Prostate gland (tissue), 2 donors: ENCODE measurements around the gene DGCR8. TPM values are rescaled to one million over a fixed set of nuclear protein-coding genes. Genes with fewer than 3 reads are reported as not detected.

Experiments
- DNase-seq: peaks from one replicate; pipeline ENCODE4 v3.0.0-alpha.2; 2019; ENCODE audit warnings: low spot score
- H3K27ac ChIP-seq, 2 donors: fragments of 200-600 bp; sonication (generic); 2 replicates each; pipeline ENCODE4 v1.5.1; 2017 to 2019
- H3K27me3 ChIP-seq: fragments of 200-600 bp; sonication (generic); replicated peaks from 2 replicates; pipeline ENCODE4 v1.5.1; 2019; ENCODE audit not compliant: insufficient read depth
- H3K36me3 ChIP-seq, 2 donors: fragments of 200-600 bp; sonication (generic); 1 replicate in 1 of 2; 2 replicates in 1 of 2; pipeline versions ENCODE4 v1.5.1 to v1.8.1; 2017 to 2019
- H3K4me1 ChIP-seq: fragments of 200-600 bp; sonication (generic); replicated peaks from 2 replicates; pipeline ENCODE4 v1.5.1; 2019
- H3K4me3 ChIP-seq, 2 donors: fragments of 200-600 bp; sonication (generic); 2 replicates each; pipeline ENCODE4 v1.5.1; 2017 to 2019
- H3K9me3 ChIP-seq: fragments of 200-600 bp; sonication (generic); 2 replicates; pipeline ENCODE4 v1.5.1; 2017
- POLR2A ChIP-seq: fragments of 450-650 bp; IDR thresholded peaks from one replicate; pipeline ENCODE4 v1.6.1; 2016; ENCODE audit warnings: antibody characterized with exemption, mild to moderate bottlenecking
- POLR2AphosphoS5 ChIP-seq: sonication (generic); formaldehyde crosslinking; IDR thresholded peaks from one replicate; pipeline ENCODE4 v1.6.1; 2017; ENCODE audit warnings: antibody characterized with exemption
- WGBS: methylation state at CpG from one replicate; pipeline ENCODE4 v1.1.5; 2018; 5-methylcytosine and 5-hydroxymethylcytosine counted together
- intact Hi-C: fragments of 100-400 bp; cut with DNase I; formaldehyde crosslinking; loops from one replicate; pipeline ENCODE4 v1.14.2; 2022
- total RNA-seq, 2 donors: library from RNA; depleted of rRNA; stranded (reverse); fragments of >200 nt; gene quantifications; one replicate each; pipeline ENCODE4 v1.1.0, GENCODE V29; 2016
- TF ChIP-seq, protein P1 (sequence below), 4 experiments: fragments of 200-600 bp in 2 of 4; fragments of 450-650 bp in 2 of 4; sonication (generic) in 2 of 4; IDR thresholded peaks; 1 replicate in 3 of 4; 2 replicates in 1 of 4; pipeline ENCODE4 v1.5.1; 2016 to 2019; ENCODE audit warnings: antibody characterized with exemption in 4 of 4, mild to moderate bottlenecking in 2 of 4, moderate library complexity in 2 of 4

Gene DGCR8
- total RNA-seq, 2 donors from 2014 or later: 20.9 to 47.6 TPM

DNA sequence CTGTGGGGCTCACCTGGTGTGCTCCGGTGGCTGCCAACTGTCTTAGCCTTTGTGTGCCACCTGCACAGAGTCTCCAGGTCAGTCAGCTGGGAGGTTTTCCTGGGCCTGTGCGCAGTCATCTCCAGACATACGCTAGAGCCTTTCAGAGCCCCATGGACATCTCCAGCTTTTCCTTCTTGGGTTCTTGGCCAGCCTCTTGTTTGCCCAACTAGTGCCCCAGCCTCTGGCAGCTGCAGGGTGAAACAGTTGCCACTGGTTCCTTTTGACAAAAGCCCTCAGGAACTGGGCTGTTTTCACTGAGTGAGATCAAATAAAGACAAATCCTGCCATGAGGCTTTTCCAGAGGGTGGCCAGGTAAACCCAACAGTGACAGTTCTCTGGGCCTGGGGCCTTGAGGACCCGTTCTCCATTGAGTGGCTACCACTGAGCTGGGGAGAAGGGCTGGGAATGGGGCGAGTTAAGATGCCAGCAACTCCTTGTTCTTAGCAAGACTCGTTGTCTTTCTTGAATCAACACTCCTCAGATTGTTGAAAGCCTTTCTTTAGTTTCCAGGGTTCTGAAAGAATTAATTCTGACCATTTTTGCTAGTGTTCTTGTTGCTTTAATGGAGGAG, 19.2 kb downstream of the DGCR8 start:
- DNase-seq: no peak
- 91% methylated on average over 6 of the region's 6 CpGs for WGBS
- Histone ChIP-seq H3K36me3 (peaks cover 4 to 7% of the 10 kb centered on the region in 2 donors), H3K9me3 (no peaks in the 10 kb centered on the region), H3K4me1 (no peaks in the 10 kb centered on the region), H3K27me3 (no peaks in the 10 kb centered on the region), H3K4me3 (no peak overlapping the region), H3K27ac (no peak overlapping the region)
- intact Hi-C loops: no loop called here
- TF ChIP-seq POLR2AphosphoS5: no peak
- TF ChIP-seq, protein P1, sequence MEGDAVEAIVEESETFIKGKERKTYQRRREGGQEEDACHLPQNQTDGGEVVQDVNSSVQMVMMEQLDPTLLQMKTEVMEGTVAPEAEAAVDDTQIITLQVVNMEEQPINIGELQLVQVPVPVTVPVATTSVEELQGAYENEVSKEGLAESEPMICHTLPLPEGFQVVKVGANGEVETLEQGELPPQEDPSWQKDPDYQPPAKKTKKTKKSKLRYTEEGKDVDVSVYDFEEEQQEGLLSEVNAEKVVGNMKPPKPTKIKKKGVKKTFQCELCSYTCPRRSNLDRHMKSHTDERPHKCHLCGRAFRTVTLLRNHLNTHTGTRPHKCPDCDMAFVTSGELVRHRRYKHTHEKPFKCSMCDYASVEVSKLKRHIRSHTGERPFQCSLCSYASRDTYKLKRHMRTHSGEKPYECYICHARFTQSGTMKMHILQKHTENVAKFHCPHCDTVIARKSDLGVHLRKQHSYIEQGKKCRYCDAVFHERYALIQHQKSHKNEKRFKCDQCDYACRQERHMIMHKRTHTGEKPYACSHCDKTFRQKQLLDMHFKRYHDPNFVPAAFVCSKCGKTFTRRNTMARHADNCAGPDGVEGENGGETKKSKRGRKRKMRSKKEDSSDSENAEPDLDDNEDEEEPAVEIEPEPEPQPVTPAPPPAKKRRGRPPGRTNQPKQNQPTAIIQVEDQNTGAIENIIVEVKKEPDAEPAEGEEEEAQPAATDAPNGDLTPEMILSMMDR (IDR thresholded peaks at IDR 0.05): no peak

DNA sequence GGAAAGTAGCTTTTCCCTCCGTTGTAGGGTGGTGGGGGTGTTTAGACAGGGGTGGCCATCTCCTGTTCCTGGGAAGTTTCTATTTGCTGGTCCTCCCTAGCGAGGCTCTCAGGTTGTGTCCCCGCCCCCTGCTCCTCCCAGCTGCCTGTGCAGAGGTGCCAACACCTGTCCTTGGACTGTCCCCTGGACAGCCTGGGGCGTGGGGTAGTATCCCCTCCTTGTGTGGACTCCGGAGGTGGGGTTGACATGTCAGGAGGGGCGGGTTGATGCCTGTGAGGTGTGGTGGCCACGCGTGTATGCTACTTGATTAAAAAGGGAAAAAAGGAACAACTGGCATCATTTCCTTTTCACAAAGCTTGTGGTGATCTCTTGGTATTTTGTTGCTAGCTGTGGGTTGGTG, 21.6 kb downstream of the DGCR8 start:
- 84% methylated on average over 8 of the region's 8 CpGs for WGBS
- H3K36me3 ChIP-seq: peaks cover 0 to 11% of the 10 kb centered on the region in 2 donors
- intact Hi-C loops: no loop called here

DNA sequence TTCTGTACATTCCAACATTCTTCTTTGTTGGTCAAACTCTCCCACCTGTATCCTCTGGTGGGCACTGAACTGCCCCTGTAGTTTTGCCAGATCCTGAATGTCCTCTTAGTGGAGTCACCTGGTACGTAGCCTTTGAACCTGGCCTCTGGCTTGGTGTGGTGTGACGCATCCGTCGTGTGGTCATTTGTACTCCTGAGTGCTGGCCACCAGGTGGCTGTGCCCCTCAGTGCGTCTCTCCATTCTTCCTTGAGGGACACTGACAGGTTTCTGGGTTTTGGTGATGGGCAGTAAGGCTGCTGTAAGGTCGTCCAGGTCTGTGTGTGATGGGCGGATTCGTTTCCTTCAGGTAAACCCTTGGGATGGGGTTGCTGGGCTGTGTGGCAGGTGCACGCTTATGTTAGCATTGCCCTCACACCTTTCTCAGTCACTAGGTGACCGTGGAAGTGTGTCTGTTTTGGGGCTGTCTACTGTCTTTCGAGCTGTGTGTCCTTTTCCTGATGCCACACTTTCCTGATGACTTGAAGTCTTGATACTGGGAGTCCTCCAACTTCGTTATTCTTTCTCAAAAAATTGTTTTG, 22.3 kb downstream of the DGCR8 start:
- no peaks in the 10 kb centered on the region for H3K27me3 ChIP-seq
- no peaks in the 10 kb centered on the region for H3K9me3 ChIP-seq
- TF ChIP-seq POLR2A (no peak), POLR2AphosphoS5 (no peak)
- TF ChIP-seq, protein P1 (IDR thresholded peaks at IDR 0.05): no peak
- WGBS: 90% methylated on average over 12 of the region's 12 CpGs
- H3K27ac ChIP-seq: no peak overlapping the region
- intact Hi-C loops: no loop called here
- H3K4me3 ChIP-seq: no peak overlapping the region
- DNase-seq: no peak
- no peaks in the 10 kb centered on the region for H3K4me1 ChIP-seq
- peaks cover 4 to 12% of the 10 kb centered on the region in 2 donors for H3K36me3 ChIP-seq

More for the DNA sequence above, 21.6 kb downstream of the DGCR8 start:
- no peaks in the 10 kb centered on the region for H3K27me3 ChIP-seq
- no peak overlapping the region for H3K4me3 ChIP-seq
- H3K9me3 ChIP-seq: no peaks in the 10 kb centered on the region
- DNase-seq: no peak
- no peak overlapping the region for H3K27ac ChIP-seq
- TF ChIP-seq POLR2A (no peak), POLR2AphosphoS5 (no peak)
- TF ChIP-seq, protein P1 (IDR thresholded peaks at IDR 0.05): no peak
- H3K4me1 ChIP-seq: no peaks in the 10 kb centered on the region

DNA sequence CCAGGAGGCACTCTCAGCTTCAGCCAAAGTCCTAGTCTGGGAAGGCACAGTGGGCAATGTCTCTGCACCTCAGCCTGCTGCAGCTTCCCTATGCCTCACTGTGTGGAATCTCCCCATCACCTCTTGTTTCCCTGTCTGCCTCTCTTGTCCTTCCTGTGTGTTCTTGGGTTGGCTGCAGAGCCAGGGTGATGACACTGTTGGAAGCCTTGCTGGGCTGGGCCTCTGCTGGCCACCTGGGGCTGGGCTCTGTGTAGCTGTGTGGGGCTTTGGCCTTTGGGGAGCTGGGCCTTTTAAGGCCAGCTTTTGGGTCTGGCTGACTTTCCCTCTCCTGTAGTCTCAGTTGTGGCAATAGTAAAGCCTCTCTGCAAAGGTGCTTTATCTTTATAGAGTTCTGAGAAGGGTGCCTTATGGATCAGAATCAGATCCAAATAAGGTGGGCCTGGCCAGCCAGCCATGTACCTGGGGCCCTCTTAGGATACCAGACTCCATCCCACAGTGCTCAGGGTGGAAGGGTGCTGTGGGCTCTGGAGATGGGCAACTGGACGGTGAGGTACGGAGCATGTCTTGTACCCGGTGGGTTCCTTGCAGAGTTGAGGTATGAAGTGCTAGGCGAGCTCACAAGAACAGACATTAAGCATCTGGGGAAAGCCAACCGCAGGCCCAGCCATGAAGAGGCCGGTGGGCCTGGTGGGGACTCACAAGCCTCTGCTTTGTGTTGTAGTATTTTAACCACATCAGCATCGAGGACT, 25.6 kb downstream of the DGCR8 start:
- WGBS: 95% methylated on average over 7 of the region's 7 CpGs
- no peak for TF ChIP-seq POLR2A
- TF ChIP-seq POLR2AphosphoS5: no peak
- TF ChIP-seq, protein P1 (IDR thresholded peaks at IDR 0.05): no peak
- Histone ChIP-seq H3K4me1 (no peaks in the 10 kb centered on the region), H3K9me3 (no peaks in the 10 kb centered on the region), H3K27ac (no peak overlapping the region), H3K4me3 (no peak overlapping the region), H3K36me3 (peaks cover 14 to 30% of the 10 kb centered on the region in 2 donors), H3K27me3 (no peaks in the 10 kb centered on the region)
- intact Hi-C loops: no loop called here
- no peak for DNase-seq
